Subcutaneous adipose tissue (tissue), 4 donors: ENCODE data around the gene TFDP2. TPM values are rescaled to one million over a fixed set of nuclear protein-coding genes. Genes with fewer than 3 reads are reported as not detected.

Experiments used
- CTCF ChIP-seq: fragments of 450-650 bp; IDR thresholded peaks from one replicate; pipeline ENCODE4 v1.5.1; 2016; ENCODE audit warnings: low read depth, mild to moderate bottlenecking, control low read depth, antibody characterized with exemption, moderate library complexity
- total RNA-seq, 4 donors: library from RNA; depleted of rRNA; stranded (reverse); fragments of >200 nt; gene quantifications; one replicate each; pipeline ENCODE4 v1.1.0, GENCODE V29; 2016

TFDP2 gene
- total RNA-seq, 4 donors from 2014 or later = 56.4 to 238 (median 87.4) TPM

DNA sequence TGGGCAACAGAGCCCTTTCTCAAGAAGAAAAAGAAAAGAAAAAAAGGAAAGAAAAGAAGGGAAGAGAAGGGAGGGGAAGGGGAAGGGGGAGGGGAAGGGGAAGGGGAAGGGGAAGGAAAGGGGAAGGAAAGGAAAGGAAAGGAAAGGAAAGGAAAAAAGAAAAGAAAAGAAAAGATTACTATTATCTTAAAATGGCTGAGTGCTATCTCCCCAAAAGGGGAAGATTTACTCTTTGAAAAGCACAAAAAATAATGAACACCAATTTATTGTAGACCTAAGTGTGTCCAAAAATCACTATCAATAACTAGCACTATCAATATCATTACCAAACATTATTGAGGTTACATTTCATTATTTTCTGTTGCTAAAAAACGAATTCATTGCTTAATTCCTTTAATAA is 183.9 kb downstream of the TFDP2 start:
- no peak for TF ChIP-seq CTCF

DNA sequence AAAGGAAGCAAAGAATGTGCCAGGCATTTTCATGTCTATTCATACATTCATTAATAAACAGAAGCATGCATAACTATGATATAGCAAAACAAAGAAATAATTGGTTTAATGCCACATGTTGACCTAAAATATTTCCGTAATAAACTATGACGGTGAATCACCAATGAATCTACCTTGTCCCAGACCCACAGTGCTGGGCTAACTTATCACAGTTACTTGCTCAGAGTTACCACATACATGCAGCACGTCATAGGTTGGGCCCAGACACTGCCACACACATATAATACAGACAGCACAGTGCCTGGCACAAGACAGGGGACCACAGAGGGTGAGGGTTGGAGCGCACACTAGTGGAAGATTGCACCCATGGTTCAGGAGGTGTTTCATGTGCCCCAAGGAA is 186.0 kb downstream of the TFDP2 start:
- TF ChIP-seq CTCF = no peak

GRCh38 chr3:141960731-141961130 is 188.6 kb downstream of the TFDP2 start:
- no peak for TF ChIP-seq CTCF

DNA sequence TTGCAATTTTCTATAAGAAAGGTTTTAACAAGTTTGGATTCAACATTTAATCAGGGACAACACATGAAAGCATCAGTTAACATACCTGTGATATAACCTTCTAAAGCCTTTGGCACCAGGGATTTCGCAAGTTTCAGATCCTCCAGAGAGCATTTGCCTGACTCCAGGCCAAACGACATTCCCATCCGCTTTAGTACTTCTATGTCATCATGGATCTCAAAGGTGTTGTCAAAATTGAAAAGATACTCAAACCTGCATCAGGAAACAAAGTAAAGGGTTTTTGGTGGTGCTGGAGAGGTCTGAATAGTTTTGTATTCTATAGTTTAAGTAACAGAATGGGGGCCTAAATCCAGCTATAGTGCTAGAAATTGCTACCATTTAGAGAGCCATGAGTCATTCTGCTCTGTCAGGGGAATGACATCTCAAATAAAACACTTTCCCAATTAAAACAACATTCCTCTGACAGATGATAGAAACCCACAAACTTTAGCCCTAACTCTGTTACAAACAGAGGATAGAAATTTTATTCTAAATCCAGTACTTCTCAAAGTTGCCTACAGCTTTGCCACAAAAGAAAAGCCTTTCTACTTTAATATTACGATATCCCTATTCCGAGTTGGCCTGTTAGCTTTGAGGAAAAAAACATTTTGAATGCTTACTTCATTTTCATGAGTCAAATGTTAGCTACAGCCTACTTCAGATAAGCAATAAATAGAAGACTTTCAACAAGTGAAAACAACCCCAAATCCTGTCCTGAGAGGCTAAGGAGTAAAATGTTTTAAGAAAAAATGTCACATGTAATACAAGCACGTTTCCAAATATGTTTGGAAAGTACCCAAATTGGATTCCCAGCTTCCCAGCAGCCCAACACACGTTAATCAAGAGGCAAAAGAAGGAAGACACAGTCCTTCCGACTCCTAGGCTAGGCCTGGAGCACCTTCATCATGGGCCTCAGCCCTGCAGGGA is 189.5 kb downstream of the TFDP2 start:
- no peak for TF ChIP-seq CTCF

- TF ChIP-seq CTCF = no peak
Measured at GRCh38 chr3:141955175-141955574, 194.2 kb downstream of the TFDP2 start.

GRCh38 chr3:141952611-141953010 is 196.7 kb downstream of the TFDP2 start:
- no peak for TF ChIP-seq CTCF

DNA sequence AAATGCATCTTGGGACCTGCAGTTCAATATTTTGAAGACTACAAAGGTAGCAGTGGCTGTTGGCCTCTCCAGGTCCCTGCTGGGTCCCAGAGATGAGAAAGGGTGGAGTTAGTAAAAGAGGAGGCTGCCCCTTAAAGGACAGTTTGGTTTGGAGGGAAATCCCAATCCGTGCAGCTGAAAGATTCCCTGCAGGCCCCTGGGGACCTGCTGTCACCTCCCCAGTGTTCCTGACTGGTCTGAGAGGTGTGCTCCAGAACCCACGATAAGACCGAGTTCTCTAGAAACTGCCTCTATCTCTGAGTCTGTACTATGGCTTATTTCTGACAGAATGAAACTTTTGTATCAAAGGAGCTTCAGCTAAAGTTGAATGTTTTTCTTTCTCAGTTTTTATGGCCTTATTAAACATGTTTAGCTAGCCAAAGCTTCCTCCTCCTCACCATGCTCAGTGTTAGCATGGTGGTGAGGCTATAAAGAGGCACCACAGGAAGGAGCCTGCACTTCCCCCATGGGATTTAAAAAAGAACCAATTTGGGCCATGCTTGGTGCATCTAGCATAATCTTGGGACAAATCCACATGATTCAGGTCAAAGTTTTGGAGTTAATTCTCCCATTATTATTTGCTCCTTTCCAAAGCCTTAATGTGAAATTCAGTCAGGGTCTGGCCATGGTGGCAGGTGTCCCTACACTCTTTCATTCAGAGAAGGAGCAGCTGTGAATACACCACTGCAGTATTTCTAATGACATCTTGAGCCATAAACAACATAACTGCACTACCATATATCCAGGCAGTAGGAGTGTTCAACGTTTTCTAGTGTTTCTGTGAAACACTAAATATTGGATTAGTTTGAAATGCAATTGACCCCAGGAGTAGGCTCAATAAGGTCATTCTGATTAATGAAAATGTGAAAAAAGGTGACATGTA is 198.5 kb downstream of the TFDP2 start:
- TF ChIP-seq CTCF = no peak
